Measurements from ENCODE around the gene OSER1. TPM values are rescaled to one million over a fixed set of nuclear protein-coding genes. Genes with fewer than 3 reads are reported as not detected.

The OSER1 gene
- total RNA-seq: 10 to 100 TPM; 47.6 to 97.3 (median 70.3) TPM

GRCh38 chr20:44210406-44211176 lies at the start of gene OSER1:
Gene OSER1, minus strand, starts transcription at chr20:44210771. Its CDS starts 3,814 bp downstream, at chr20:44206957.
- no peaks in the 10 kb centered on the region for H3K27me3 ChIP-seq
- H3K27ac ChIP-seq: peak within 1 kb of the TSS; percentile 91 to 100 (median 98)
- H3K4me1 ChIP-seq: peaks cover 0 to 74% (median 8%) of the 10 kb centered on the region in 3 donors
- 0 to 1% methylated on average over 2 to 38 of the region's 79 CpGs for WGBS, 2 donors (ENCODE audit: low coverage in 1 of 2)
- H3K4me3 ChIP-seq: peak within 1 kb of the TSS; percentile 67 to 97
- peaks cover 0 to 12% of the 10 kb centered on the region in 2 donors for H3K36me3 ChIP-seq
- ATAC-seq: peak; percentile 94
- TF ChIP-seq POLR2AphosphoS5 (IDR thresholded peaks at IDR 0.05) (peak; percentile 98), EP300 (IDR thresholded peaks at IDR 0.05) (no peak), POLR2A (IDR thresholded peaks at IDR 0.05) (peak; percentile 90 to 92)
- TF ChIP-seq, protein P1, sequence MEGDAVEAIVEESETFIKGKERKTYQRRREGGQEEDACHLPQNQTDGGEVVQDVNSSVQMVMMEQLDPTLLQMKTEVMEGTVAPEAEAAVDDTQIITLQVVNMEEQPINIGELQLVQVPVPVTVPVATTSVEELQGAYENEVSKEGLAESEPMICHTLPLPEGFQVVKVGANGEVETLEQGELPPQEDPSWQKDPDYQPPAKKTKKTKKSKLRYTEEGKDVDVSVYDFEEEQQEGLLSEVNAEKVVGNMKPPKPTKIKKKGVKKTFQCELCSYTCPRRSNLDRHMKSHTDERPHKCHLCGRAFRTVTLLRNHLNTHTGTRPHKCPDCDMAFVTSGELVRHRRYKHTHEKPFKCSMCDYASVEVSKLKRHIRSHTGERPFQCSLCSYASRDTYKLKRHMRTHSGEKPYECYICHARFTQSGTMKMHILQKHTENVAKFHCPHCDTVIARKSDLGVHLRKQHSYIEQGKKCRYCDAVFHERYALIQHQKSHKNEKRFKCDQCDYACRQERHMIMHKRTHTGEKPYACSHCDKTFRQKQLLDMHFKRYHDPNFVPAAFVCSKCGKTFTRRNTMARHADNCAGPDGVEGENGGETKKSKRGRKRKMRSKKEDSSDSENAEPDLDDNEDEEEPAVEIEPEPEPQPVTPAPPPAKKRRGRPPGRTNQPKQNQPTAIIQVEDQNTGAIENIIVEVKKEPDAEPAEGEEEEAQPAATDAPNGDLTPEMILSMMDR (IDR thresholded peaks at IDR 0.05): no peak
- H3K9me3 ChIP-seq: no peaks in the 10 kb centered on the region

DNA sequence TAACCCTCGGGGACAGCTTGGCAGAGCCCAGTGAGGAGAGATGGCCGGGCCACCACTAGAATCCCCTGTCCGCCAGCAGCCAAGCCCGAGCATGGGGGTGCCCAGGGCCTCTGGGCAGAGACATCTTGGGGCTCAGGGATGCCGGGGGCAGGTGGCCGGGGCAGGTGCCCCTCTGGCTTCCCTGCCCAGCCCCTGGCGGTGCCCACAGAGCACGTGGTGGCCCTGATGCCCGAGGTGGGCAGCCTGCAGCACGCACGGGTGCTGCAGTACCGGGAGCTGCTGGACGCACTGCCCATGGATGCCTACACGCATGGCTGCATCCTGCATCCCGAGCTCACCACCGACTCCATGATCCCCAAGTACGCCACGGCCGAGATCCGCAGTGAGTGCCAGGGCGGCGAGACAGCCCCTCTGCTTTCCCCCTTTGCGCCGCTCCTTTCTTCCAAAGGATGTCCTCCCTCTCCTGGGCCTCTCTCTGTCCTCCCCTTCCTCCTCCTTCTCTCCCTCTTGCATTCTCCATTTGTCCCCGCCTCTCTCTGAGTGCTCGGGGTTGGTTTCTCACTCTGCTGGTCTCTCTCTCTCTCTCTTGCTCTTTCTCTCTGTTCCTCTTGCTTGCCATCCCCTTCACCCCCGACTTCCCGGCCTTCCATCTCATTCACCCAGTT lies 47.8 kb upstream of the OSER1 start:
- Histone ChIP-seq H3K27me3 (no peaks in the 10 kb centered on the region), H3K27ac (no peak overlapping the region), H3K4me1 (no peaks in the 10 kb centered on the region), H3K36me3 (no peaks in the 10 kb centered on the region), H3K9me3 (no peaks in the 10 kb centered on the region), H3K4me3 (no peak overlapping the region)
- no peak for ATAC-seq
- TF ChIP-seq, protein P1 (IDR thresholded peaks at IDR 0.05): no peak
- TF ChIP-seq POLR2AphosphoS5 (IDR thresholded peaks at IDR 0.05) (no peak), EP300 (IDR thresholded peaks at IDR 0.05) (no peak), POLR2A (IDR thresholded peaks at IDR 0.05) (no peak)
- 70 to 79% methylated on average over 12 to 15 of the region's 28 CpGs for WGBS, 2 donors (ENCODE audit: low coverage in 1 of 2)

DNA sequence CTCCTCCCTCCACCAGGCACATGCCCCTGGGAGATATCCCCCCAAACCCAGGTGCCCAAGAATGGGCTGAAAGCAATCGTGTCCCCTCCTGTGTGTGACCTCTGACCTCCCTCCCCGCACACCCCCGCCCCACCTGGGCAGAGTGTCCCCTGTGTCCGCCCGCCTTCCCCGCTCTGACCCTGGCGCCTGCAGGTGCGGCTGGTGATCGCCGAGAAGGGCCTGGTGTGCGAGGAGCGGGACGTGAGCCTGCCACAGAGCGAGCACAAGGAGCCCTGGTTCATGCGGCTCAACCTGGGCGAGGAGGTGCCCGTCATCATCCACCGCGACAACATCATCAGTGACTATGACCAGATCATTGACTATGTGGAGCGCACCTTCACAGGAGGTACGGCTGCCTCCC lies 46.4 kb upstream of the OSER1 start:
- 65% methylated on average over 2 of the region's 21 CpGs; no CpG with 5 or more reads in 1 of the 2 donors for WGBS, 2 donors (ENCODE audit: low coverage in 1 of 2)
- H3K4me3 ChIP-seq: no peak overlapping the region
- ATAC-seq: no peak
- H3K4me1 ChIP-seq: no peaks in the 10 kb centered on the region
- no peak overlapping the region for H3K27ac ChIP-seq
- H3K27me3 ChIP-seq: no peaks in the 10 kb centered on the region
- TF ChIP-seq EP300 (IDR thresholded peaks at IDR 0.05) (no peak), POLR2AphosphoS5 (IDR thresholded peaks at IDR 0.05) (no peak), POLR2A (IDR thresholded peaks at IDR 0.05) (no peak)
- TF ChIP-seq, protein P1 (IDR thresholded peaks at IDR 0.05): no peak
- no peaks in the 10 kb centered on the region for H3K9me3 ChIP-seq
- H3K36me3 ChIP-seq: no peaks in the 10 kb centered on the region

- TF ChIP-seq POLR2A (IDR thresholded peaks at IDR 0.05) (no peak), EP300 (IDR thresholded peaks at IDR 0.05) (no peak)
- TF ChIP-seq, protein P1 (IDR thresholded peaks at IDR 0.05): no peak
These were observed 45.4 kb upstream of the OSER1 start for GRCh38 chr20:44255942-44256341.

More at GRCh38 chr20:44255942-44256341, 45.4 kb upstream of the OSER1 start:
- Histone ChIP-seq H3K27me3 (no peaks in the 10 kb centered on the region), H3K4me1 (no peaks in the 10 kb centered on the region), H3K36me3 (no peaks in the 10 kb centered on the region), H3K4me3 (no peak overlapping the region), H3K27ac (no peak overlapping the region), H3K9me3 (no peaks in the 10 kb centered on the region)
- ATAC-seq: no peak
- no CpG with 5 or more reads among the region's 1 CpG for WGBS, 2 donors (ENCODE audit: low coverage in 1 of 2)

All from gastroesophageal sphincter (tissue), 4 donors.